ENCODE measurements around the gene LRSAM1.

DNA sequence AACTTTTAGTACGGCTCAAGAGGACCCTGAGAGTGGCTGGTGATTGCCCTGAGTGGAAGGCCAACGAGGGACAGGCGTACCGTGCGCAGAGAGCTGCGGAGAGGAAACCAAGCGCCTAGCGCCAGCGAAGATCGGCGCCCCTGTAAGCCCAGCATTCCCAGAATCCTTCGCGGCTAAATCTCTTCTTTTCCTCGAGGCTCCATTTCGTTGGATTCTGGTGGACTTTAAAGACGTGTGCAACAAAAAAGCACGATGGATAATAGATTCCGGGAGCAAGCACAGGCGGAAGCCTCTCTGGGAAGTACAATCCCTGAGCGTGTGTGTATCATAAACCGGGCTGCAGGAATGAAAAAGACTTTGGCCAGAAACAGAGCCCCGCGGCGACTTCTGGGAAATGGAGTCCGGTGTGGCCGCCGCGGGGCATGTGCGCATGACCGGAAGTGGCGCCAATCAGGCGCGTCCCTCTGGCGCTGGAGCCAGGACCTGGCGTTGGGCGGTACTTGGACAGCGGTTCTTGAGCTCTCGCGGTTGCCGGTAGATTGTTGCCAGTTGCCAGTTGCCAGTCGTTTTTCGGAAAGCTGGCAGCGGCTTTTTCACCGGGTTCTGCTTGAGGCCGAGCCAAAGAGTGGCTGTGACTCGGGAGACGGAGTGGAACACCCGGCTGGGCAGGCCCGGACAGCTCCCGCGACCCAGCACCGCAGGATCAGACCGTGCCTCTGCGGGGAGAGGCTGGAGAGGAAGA is 27.2 kb upstream of the LRSAM1 start, which contains the start of gene ZNF79:
- TF ChIP-seq EZH2 (IDR thresholded peaks at IDR 0.05; ENCODE audit: borderline replicate concordance, low read length): no peak
- TF ChIP-seq, protein P1, sequence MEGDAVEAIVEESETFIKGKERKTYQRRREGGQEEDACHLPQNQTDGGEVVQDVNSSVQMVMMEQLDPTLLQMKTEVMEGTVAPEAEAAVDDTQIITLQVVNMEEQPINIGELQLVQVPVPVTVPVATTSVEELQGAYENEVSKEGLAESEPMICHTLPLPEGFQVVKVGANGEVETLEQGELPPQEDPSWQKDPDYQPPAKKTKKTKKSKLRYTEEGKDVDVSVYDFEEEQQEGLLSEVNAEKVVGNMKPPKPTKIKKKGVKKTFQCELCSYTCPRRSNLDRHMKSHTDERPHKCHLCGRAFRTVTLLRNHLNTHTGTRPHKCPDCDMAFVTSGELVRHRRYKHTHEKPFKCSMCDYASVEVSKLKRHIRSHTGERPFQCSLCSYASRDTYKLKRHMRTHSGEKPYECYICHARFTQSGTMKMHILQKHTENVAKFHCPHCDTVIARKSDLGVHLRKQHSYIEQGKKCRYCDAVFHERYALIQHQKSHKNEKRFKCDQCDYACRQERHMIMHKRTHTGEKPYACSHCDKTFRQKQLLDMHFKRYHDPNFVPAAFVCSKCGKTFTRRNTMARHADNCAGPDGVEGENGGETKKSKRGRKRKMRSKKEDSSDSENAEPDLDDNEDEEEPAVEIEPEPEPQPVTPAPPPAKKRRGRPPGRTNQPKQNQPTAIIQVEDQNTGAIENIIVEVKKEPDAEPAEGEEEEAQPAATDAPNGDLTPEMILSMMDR (conservative IDR thresholded peaks at IDR 0.05 in 1 of 2, IDR thresholded peaks at IDR 0.05 in 1 of 2; ENCODE audit: extremely low read depth in 1 of 2, insufficient read depth in 1 of 2, low read depth in 1 of 2, low read length in 2 of 2): no peak

All from mammary epithelial cell (primary cell).